HG02885 (cell line): ENCODE measurements around the gene NUDCD3.

Experiments used
- ATAC-seq: cut with Tn5 transposase; IDR thresholded peaks from one replicate; pipeline ENCODE4 v1.9.1; 2021; ENCODE audit warnings: mild to moderate bottlenecking; ENCODE audit not compliant: unreplicated experiment, poor library complexity

Gene NUDCD3

GRCh38 chr7:44484482-44485313, 5.8 kb downstream of the NUDCD3 start:
- no peak for ATAC-seq

- no peak for ATAC-seq
These were observed 7.7 kb downstream of the NUDCD3 start for GRCh38 chr7:44482502-44483485.

- ATAC-seq = no peak
These were observed 12.5 kb downstream of the NUDCD3 start for GRCh38 chr7:44477938-44478337.

- ATAC-seq = peak; percentile 88
These were observed 13.2 kb downstream of the NUDCD3 start for GRCh38 chr7:44477063-44477830.

- no peak for ATAC-seq
These were observed 14.1 kb downstream of the NUDCD3 start for GRCh38 chr7:44476313-44476712.

- ATAC-seq = no peak
These were observed 17.2 kb downstream of the NUDCD3 start for GRCh38 chr7:44473295-44473694.

- no peak for ATAC-seq
These were observed 17.6 kb downstream of the NUDCD3 start for GRCh38 chr7:44472843-44473242.

GRCh38 chr7:44471850-44472249, 18.6 kb downstream of the NUDCD3 start:
- ATAC-seq = no peak

GRCh38 chr7:44471436-44471835, 19.0 kb downstream of the NUDCD3 start:
- no peak for ATAC-seq

GRCh38 chr7:44470628-44471245, 19.7 kb downstream of the NUDCD3 start:
- ATAC-seq = no peak

- no peak for ATAC-seq
These were observed 20.4 kb downstream of the NUDCD3 start for GRCh38 chr7:44470135-44470479.

GRCh38 chr7:44469461-44470134, 20.9 kb downstream of the NUDCD3 start:
- ATAC-seq = no peak

GRCh38 chr7:44467217-44467548, 23.3 kb downstream of the NUDCD3 start:
- ATAC-seq = no peak

- ATAC-seq = no peak
These were observed 23.9 kb downstream of the NUDCD3 start for GRCh38 chr7:44466300-44467216.

- ATAC-seq = no peak
These were observed 25.0 kb downstream of the NUDCD3 start for GRCh38 chr7:44465490-44465889.

- no peak for ATAC-seq
These were observed 27.2 kb downstream of the NUDCD3 start for GRCh38 chr7:44463169-44463808.

- no peak for ATAC-seq
These were observed 29.1 kb downstream of the NUDCD3 start for GRCh38 chr7:44461387-44461786.

- peak; percentile 98 for ATAC-seq
These were observed 30.1 kb downstream of the NUDCD3 start for GRCh38 chr7:44460325-44460724.
